Activated T-cell treated with anti-CD3 and anti-CD28 coated beads, Interleukin-2, amount 50 U/mL, for 4 hours (primary cell): ENCODE measurements around the gene NKD1. TPM values are rescaled to one million over a fixed set of nuclear protein-coding genes. Genes with fewer than 3 reads are reported as not detected.
A peak's percentile ranks its signal among the peaks of the same experiment; 100 is the strongest.

Source experiments
- ATAC-seq, 2 donors: fragments of 200-7000 bp; cut with Tn5 transposase; one replicate each; pipeline ENCODE4 v1.10.0; 2021
- DNase-seq: peaks from one replicate; pipeline ENCODE4 v3.0.0-alpha.2; 2020
- H3K27me3 Mint-ChIP-seq: one replicate; pipeline ENCODE4 v1.8.0; 2021; ENCODE audit warnings: low read depth, mixed read lengths
- H3K36me3 Mint-ChIP-seq: one replicate; pipeline ENCODE4 v1.8.0; 2022; ENCODE audit warnings: mixed read lengths; ENCODE audit not compliant: insufficient read depth
- H3K4me1 Mint-ChIP-seq: one replicate; pipeline ENCODE4 v1.8.0; 2021; ENCODE audit warnings: low read depth, mixed read lengths
- H3K4me3 Mint-ChIP-seq: one replicate; pipeline ENCODE4 v1.8.0; 2021; ENCODE audit warnings: mild to moderate bottlenecking, moderate library complexity, mixed read lengths
- H3K9me3 Mint-ChIP-seq: one replicate; pipeline ENCODE4 v1.8.0; 2021; ENCODE audit warnings: mixed read lengths
- total RNA-seq, 3 donors: library from RNA; stranded (reverse); gene quantifications; one replicate each; pipeline ENCODE4 v1.2.1, GENCODE V29; 2021

The NKD1 gene
- total RNA-seq, 3 donors from 2014 or later, result 1.2 to 2.8 (median 1.6) TPM

GRCh38 chr16:50629334-50629733 lies 81.1 kb downstream of the NKD1 start:
- Mint-ChIP-seq H3K27me3 (no peaks in the 10 kb centered on the region), H3K4me3 (no peak overlapping the region), H3K4me1 (peaks cover 20% of the 10 kb centered on the region), H3K36me3 (peaks cover 7% of the 10 kb centered on the region), H3K9me3 (no peaks in the 10 kb centered on the region)
- DNase-seq (no peak), ATAC-seq (no peak)

GRCh38 chr16:50630394-50631020 lies 82.3 kb downstream of the NKD1 start:
- Mint-ChIP-seq H3K4me3 (no peak overlapping the region), H3K27me3 (no peaks in the 10 kb centered on the region), H3K4me1 (peaks cover 19% of the 10 kb centered on the region), H3K9me3 (no peaks in the 10 kb centered on the region), H3K36me3 (peaks cover 7% of the 10 kb centered on the region)
- ATAC-seq (no peak), DNase-seq (no peak)

GRCh38 chr16:50631249-50631984 lies 83.2 kb downstream of the NKD1 start:
- Mint-ChIP-seq H3K36me3 (peaks cover 7% of the 10 kb centered on the region), H3K27me3 (no peaks in the 10 kb centered on the region), H3K9me3 (no peaks in the 10 kb centered on the region), H3K4me3 (no peak overlapping the region), H3K4me1 (peaks cover 17% of the 10 kb centered on the region)
- no peak for DNase-seq
- no peak for ATAC-seq

- H3K27me3 Mint-ChIP-seq, result no peaks in the 10 kb centered on the region
- H3K36me3 Mint-ChIP-seq, result peaks cover 7% of the 10 kb centered on the region
- DNase-seq (no peak), ATAC-seq (no peak)
- H3K4me1 Mint-ChIP-seq, result peaks cover 15% of the 10 kb centered on the region
- no peak overlapping the region for H3K4me3 Mint-ChIP-seq
- no peaks in the 10 kb centered on the region for H3K9me3 Mint-ChIP-seq
Observed at GRCh38 chr16:50631985-50632576, 83.9 kb downstream of the NKD1 start.

GRCh38 chr16:50632927-50633800 lies 85.0 kb downstream of the NKD1 start:
- Mint-ChIP-seq H3K4me1 (peaks cover 7% of the 10 kb centered on the region), H3K36me3 (peaks cover 7% of the 10 kb centered on the region), H3K9me3 (no peaks in the 10 kb centered on the region), H3K4me3 (no peak overlapping the region), H3K27me3 (no peaks in the 10 kb centered on the region)
- DNase-seq (no peak), ATAC-seq (no peak)

- H3K9me3 Mint-ChIP-seq, result no peaks in the 10 kb centered on the region
Observed at GRCh38 chr16:50634090-50634489, 85.9 kb downstream of the NKD1 start.

GRCh38 chr16:50634947-50635346 lies 86.8 kb downstream of the NKD1 start:
- H3K4me3 Mint-ChIP-seq, result no peak overlapping the region
- no peak for ATAC-seq

More at GRCh38 chr16:50634090-50634489, 85.9 kb downstream of the NKD1 start:
- H3K4me3 Mint-ChIP-seq, result no peak overlapping the region
- peaks cover 7% of the 10 kb centered on the region for H3K36me3 Mint-ChIP-seq
- ATAC-seq (no peak), DNase-seq (no peak)
- no peaks in the 10 kb centered on the region for H3K27me3 Mint-ChIP-seq
- H3K4me1 Mint-ChIP-seq, result peaks cover 7% of the 10 kb centered on the region

GRCh38 chr16:50635505-50636392 lies 87.6 kb downstream of the NKD1 start:
- Mint-ChIP-seq H3K27me3 (no peaks in the 10 kb centered on the region), H3K9me3 (no peaks in the 10 kb centered on the region), H3K4me3 (no peak overlapping the region), H3K4me1 (peaks cover 7% of the 10 kb centered on the region), H3K36me3 (peaks cover 7% of the 10 kb centered on the region)
- peak; percentile 62 for ATAC-seq
- DNase-seq, result no peak

More at GRCh38 chr16:50634947-50635346, 86.8 kb downstream of the NKD1 start:
- no peak for DNase-seq
- Mint-ChIP-seq H3K27me3 (no peaks in the 10 kb centered on the region), H3K4me1 (peaks cover 7% of the 10 kb centered on the region), H3K36me3 (peaks cover 7% of the 10 kb centered on the region), H3K9me3 (no peaks in the 10 kb centered on the region)

GRCh38 chr16:50636753-50637374 lies 88.7 kb downstream of the NKD1 start:
- Mint-ChIP-seq H3K9me3 (no peaks in the 10 kb centered on the region), H3K27me3 (no peaks in the 10 kb centered on the region), H3K4me3 (no peak overlapping the region), H3K36me3 (peaks cover 2% of the 10 kb centered on the region), H3K4me1 (peaks cover 7% of the 10 kb centered on the region)
- ATAC-seq (no peak), DNase-seq (no peak)

- no peaks in the 10 kb centered on the region for H3K27me3 Mint-ChIP-seq
- H3K4me1 Mint-ChIP-seq, result peaks cover 7% of the 10 kb centered on the region
- no peak for DNase-seq
- no peaks in the 10 kb centered on the region for H3K9me3 Mint-ChIP-seq
- no peak for ATAC-seq
- H3K4me3 Mint-ChIP-seq, result no peak overlapping the region
- H3K36me3 Mint-ChIP-seq, result no peaks in the 10 kb centered on the region
Observed at GRCh38 chr16:50637716-50638602, 89.8 kb downstream of the NKD1 start.

- ATAC-seq (no peak), DNase-seq (no peak)
- Mint-ChIP-seq H3K36me3 (no peaks in the 10 kb centered on the region), H3K4me3 (no peak overlapping the region), H3K4me1 (peaks cover 7% of the 10 kb centered on the region), H3K27me3 (no peaks in the 10 kb centered on the region), H3K9me3 (no peaks in the 10 kb centered on the region)
Observed at GRCh38 chr16:50638816-50639670, 90.8 kb downstream of the NKD1 start.

- Mint-ChIP-seq H3K9me3 (no peaks in the 10 kb centered on the region), H3K4me3 (no peak overlapping the region), H3K27me3 (no peaks in the 10 kb centered on the region), H3K4me1 (peaks cover 11% of the 10 kb centered on the region), H3K36me3 (no peaks in the 10 kb centered on the region)
- ATAC-seq (no peak), DNase-seq (no peak)
Observed at GRCh38 chr16:50640391-50640790, 92.2 kb downstream of the NKD1 start.
